ENCODE results near the gene BSX. TPM values are rescaled to one million over a fixed set of nuclear protein-coding genes. Genes with fewer than 3 reads are reported as not detected.

BSX gene
- total RNA-seq, 2 experiments from 2014 or later, result not detected

DNA sequence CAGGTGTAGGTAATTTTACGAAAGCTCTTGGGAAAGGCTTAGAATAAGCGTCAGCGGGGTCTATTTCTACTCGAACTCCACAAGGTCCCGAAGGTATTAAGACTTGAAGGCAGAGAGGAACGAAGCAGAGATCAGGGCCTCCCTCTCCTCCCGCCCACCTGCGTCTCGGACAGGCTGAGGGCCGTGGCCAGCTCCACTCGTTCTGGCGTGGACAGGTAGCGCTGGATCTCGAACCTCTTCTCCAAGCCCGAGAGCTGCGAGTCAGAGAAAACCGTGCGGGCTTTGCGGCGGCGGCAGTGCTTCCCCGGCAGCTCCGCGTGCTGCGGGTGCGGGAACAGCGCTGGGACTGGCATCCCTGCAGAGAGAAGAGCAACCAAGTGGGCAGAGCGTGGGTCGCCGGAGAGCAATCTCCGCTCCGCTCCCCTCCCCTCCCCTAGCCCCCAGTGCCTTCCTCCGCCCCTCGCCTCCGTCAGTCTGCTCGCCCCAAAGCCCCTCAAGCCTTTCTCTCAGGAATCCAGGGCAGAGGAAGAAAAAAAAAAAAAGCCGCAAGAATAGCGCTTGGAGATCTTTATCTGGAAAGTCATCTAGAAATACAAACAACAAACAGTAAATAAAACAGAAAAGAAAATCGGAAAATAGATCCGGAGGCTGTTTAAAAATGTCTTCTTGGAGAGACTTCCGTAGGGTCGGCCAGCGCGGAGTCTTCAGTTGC is 2.4 kb downstream of the BSX start:
- DNase-seq (no peak), ATAC-seq (ENCODE audit: poor library complexity) (no peak)
- ChIA-PET CTCF (no interaction called here), POLR2A (no interaction called here)
- TF ChIP-seq, protein P1, sequence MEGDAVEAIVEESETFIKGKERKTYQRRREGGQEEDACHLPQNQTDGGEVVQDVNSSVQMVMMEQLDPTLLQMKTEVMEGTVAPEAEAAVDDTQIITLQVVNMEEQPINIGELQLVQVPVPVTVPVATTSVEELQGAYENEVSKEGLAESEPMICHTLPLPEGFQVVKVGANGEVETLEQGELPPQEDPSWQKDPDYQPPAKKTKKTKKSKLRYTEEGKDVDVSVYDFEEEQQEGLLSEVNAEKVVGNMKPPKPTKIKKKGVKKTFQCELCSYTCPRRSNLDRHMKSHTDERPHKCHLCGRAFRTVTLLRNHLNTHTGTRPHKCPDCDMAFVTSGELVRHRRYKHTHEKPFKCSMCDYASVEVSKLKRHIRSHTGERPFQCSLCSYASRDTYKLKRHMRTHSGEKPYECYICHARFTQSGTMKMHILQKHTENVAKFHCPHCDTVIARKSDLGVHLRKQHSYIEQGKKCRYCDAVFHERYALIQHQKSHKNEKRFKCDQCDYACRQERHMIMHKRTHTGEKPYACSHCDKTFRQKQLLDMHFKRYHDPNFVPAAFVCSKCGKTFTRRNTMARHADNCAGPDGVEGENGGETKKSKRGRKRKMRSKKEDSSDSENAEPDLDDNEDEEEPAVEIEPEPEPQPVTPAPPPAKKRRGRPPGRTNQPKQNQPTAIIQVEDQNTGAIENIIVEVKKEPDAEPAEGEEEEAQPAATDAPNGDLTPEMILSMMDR (IDR thresholded peaks at IDR 0.05), result no peak
- peaks cover 30% of the 10 kb centered on the region for H3K4me1 ChIP-seq (ENCODE audit: insufficient read depth, low read length)
- peaks cover 90 to 100% of the 10 kb centered on the region in 2 experiments for H3K27me3 ChIP-seq (ENCODE audit: control insufficient read depth in 1 of 2, insufficient read depth in 2 of 2, low read length in 2 of 2)
- intact Hi-C loops (cut with DNase I, micrococcal nuclease), result no loop called here
- peaks cover 0 to 54% of the 10 kb centered on the region in 2 experiments for H3K9me3 ChIP-seq (ENCODE audit: control insufficient read depth in 1 of 2, insufficient read depth in 1 of 2, low read length in 2 of 2)
- no peak overlapping the region for H3K27ac ChIP-seq (ENCODE audit: low read depth in 1 of 2, low read length in 2 of 2)
- Mint-ChIP-seq H3K4me3 (no peak overlapping the region), H3K36me3 (ENCODE audit: low read depth) (no peaks in the 10 kb centered on the region), H3K4me1 (ENCODE audit: low read depth) (peaks cover 59% of the 10 kb centered on the region), H3K27me3 (peaks cover 95% of the 10 kb centered on the region), H3K9me3 (peaks cover 2% of the 10 kb centered on the region), H3K27ac (no peak overlapping the region)
- no peaks in the 10 kb centered on the region for H3K36me3 ChIP-seq (ENCODE audit: insufficient read depth, low read length)
- no peak overlapping the region for H3K4me3 ChIP-seq (ENCODE audit: low read length)

DNA sequence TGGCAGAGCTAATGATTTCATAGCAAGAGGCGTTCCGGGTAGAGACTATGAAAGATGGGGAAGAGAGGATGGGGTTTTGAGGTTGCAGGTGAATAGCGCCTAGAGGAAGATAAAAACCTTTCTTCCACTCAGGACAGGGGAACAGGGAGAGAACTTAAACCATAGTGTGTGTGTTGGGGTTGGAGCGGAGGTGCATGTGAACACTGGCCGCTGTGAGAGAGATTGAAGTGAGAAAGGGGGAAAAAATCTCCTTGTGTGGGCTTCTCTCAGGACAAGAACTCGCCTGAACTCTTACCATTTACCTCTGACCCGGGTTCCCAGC is 3.4 kb downstream of the BSX start:
- CTCF ChIA-PET, result no interaction called here
- intact Hi-C loops (cut with DNase I, micrococcal nuclease), result no loop called here
- Mint-ChIP-seq H3K27me3 (peaks cover 95% of the 10 kb centered on the region), H3K4me3 (no peak overlapping the region), H3K27ac (no peak overlapping the region), H3K4me1 (ENCODE audit: low read depth) (peaks cover 53% of the 10 kb centered on the region), H3K36me3 (ENCODE audit: low read depth) (no peaks in the 10 kb centered on the region), H3K9me3 (peaks cover 2% of the 10 kb centered on the region)
- ATAC-seq (ENCODE audit: poor library complexity), result no peak
- H3K4me3 ChIP-seq (ENCODE audit: low read length), result no peak overlapping the region
- H3K27ac ChIP-seq (ENCODE audit: low read depth in 1 of 2, low read length in 2 of 2), result no peak overlapping the region
- peaks cover 20% of the 10 kb centered on the region for H3K4me1 ChIP-seq (ENCODE audit: insufficient read depth, low read length)
- no peak for DNase-seq
- peaks cover 87 to 100% of the 10 kb centered on the region in 2 experiments for H3K27me3 ChIP-seq (ENCODE audit: control insufficient read depth in 1 of 2, insufficient read depth in 2 of 2, low read length in 2 of 2)
- TF ChIP-seq, protein P1 (IDR thresholded peaks at IDR 0.05), result no peak
- H3K36me3 ChIP-seq (ENCODE audit: insufficient read depth, low read length), result no peaks in the 10 kb centered on the region
- H3K9me3 ChIP-seq (ENCODE audit: control insufficient read depth in 1 of 2, insufficient read depth in 1 of 2, low read length in 2 of 2), result peaks cover 0 to 46% of the 10 kb centered on the region in 2 experiments
- POLR2A ChIA-PET, result no interaction called here

DNA sequence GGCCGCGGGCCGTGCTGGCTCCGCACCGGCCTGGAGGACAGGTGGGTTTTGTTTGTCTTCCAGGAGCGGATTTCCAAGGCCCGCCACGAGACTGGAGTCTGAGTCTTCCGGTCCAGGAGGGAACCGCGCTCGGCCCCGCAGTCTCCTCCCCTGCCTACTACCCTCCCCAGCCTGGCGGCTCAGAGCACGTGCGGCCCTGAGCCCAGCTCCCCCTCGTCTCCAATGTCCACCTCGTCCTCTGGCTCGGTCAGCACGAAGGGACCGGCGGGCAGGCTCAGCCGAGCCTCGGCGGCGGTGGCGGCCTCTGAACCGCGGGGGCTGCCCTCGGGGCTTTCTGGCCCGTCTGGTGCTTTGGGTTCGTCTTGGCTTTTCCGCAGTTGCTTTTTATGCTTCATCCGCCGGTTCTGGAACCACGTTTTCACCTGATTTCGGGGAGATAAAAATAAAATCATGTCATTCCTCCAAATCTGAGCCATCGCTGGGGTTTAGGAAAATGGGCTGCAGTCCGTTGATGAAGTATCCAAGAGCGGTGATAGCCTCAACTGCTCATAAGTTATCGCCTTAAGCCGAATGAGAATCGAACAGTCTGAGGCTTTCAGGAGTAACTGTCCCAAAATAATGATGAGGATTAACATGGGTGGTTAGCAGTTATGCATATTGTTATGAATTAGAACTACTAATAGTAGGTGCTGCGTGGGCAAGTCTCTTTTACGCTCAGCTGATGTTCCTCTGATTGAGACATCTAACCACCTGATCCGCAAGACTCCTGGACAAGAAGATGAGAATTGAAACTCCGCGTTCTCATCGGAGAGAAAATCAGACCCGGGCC is 4.0 kb downstream of the BSX start:
- Mint-ChIP-seq H3K4me3 (no peak overlapping the region), H3K36me3 (ENCODE audit: low read depth) (no peaks in the 10 kb centered on the region), H3K27me3 (peaks cover 95% of the 10 kb centered on the region), H3K27ac (no peak overlapping the region), H3K9me3 (peaks cover 2% of the 10 kb centered on the region), H3K4me1 (ENCODE audit: low read depth) (peaks cover 47% of the 10 kb centered on the region)
- Histone ChIP-seq H3K4me1 (ENCODE audit: insufficient read depth, low read length) (peaks cover 20% of the 10 kb centered on the region), H3K27ac (ENCODE audit: low read depth in 1 of 2, low read length in 2 of 2) (no peak overlapping the region), H3K27me3 (ENCODE audit: control insufficient read depth in 1 of 2, insufficient read depth in 2 of 2, low read length in 2 of 2) (peaks cover 82 to 95% of the 10 kb centered on the region in 2 experiments), H3K9me3 (ENCODE audit: control insufficient read depth in 1 of 2, insufficient read depth in 1 of 2, low read length in 2 of 2) (peaks cover 0 to 46% of the 10 kb centered on the region in 2 experiments), H3K4me3 (ENCODE audit: low read length) (no peak overlapping the region), H3K36me3 (ENCODE audit: insufficient read depth, low read length) (no peaks in the 10 kb centered on the region)
- intact Hi-C loops (cut with DNase I, micrococcal nuclease), result no loop called here
- POLR2A ChIA-PET, result no interaction called here
- CTCF ChIA-PET, result no interaction called here
- ATAC-seq (ENCODE audit: poor library complexity) (no peak), DNase-seq (no peak)
- TF ChIP-seq, protein P1 (IDR thresholded peaks at IDR 0.05), result no peak

All from CD4-positive, alpha-beta T cell (primary cell).